Effector memory CD8-positive, alpha-beta T cell (primary cell): ENCODE data around the gene PROM2.

Source experiments
- ATAC-seq: fragments of 150-1000 bp; cut with Tn5 transposase; replicated peaks from 2 replicates; pipeline ENCODE4 v1.10.0; 2021; ENCODE audit warnings: mild to moderate bottlenecking, moderate library complexity
- DNase-seq, 3 experiments: peaks; one replicate each; pipeline ENCODE4 v3.0.0; 2021
- H3K27ac Mint-ChIP-seq, 2 donors: one replicate each; pipeline ENCODE4 v1.8.0; 2022; ENCODE audit warnings: mild to moderate bottlenecking in 2 of 2, mixed read lengths in 2 of 2, moderate library complexity in 2 of 2
- H3K27me3 Mint-ChIP-seq, 2 donors: one replicate each; pipeline ENCODE4 v1.8.0; 2022; ENCODE audit warnings: mixed read lengths in 2 of 2
- H3K36me3 Mint-ChIP-seq: one replicate; pipeline ENCODE4 v1.8.0; 2022; ENCODE audit warnings: mild to moderate bottlenecking, moderate library complexity, mixed read lengths; ENCODE audit not compliant: insufficient read depth
- H3K4me1 Mint-ChIP-seq, 2 donors: one replicate each; pipeline ENCODE4 v1.8.0; 2022; ENCODE audit warnings: low read depth in 2 of 2, mixed read lengths in 2 of 2
- H3K4me3 Mint-ChIP-seq, 2 donors: one replicate each; pipeline ENCODE4 v1.8.0; 2022; ENCODE audit warnings: mild to moderate bottlenecking in 2 of 2, mixed read lengths in 2 of 2, moderate library complexity in 2 of 2
- H3K9me3 Mint-ChIP-seq, 2 donors: one replicate each; pipeline ENCODE4 v1.8.0; 2022; ENCODE audit warnings: mixed read lengths in 2 of 2

Gene PROM2

GRCh38 chr2:95330794-95331338 is 56.6 kb downstream of the PROM2 start:
- Mint-ChIP-seq H3K27me3 (no peaks in the 10 kb centered on the region), H3K9me3 (no peaks in the 10 kb centered on the region), H3K4me1 (no peaks in the 10 kb centered on the region), H3K27ac (no peak overlapping the region), H3K36me3 (no peaks in the 10 kb centered on the region), H3K4me3 (no peak overlapping the region)
- DNase-seq = no peak
- no peak for ATAC-seq

- H3K36me3 Mint-ChIP-seq = no peaks in the 10 kb centered on the region
- H3K9me3 Mint-ChIP-seq = no peaks in the 10 kb centered on the region
- no peak overlapping the region for H3K27ac Mint-ChIP-seq
- H3K27me3 Mint-ChIP-seq = no peaks in the 10 kb centered on the region
- ATAC-seq (no peak), DNase-seq (no peak)
- H3K4me3 Mint-ChIP-seq = no peak overlapping the region
- H3K4me1 Mint-ChIP-seq = no peaks in the 10 kb centered on the region
Observed at GRCh38 chr2:95331606-95332005, 57.4 kb downstream of the PROM2 start.

DNA sequence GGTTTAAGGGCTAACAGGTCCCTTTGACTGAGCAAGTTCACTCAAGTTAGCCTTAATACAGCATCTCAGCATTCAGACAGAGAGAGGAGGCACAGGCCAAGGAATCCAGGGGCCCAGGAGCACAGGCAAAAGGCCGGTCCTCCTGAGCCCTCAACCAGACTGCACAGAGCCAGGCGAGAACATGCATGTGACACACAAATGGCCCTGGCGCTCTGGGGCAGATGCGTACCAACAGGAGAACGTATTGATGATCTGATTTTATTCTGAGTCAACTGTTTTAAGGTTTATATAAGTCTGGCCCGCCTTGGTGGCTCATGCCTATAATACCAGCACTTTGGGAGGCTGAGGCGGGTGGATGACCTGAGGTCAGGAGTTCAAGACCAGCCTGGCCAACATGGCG is 57.8 kb downstream of the PROM2 start:
- Mint-ChIP-seq H3K9me3 (no peaks in the 10 kb centered on the region), H3K4me1 (no peaks in the 10 kb centered on the region), H3K27me3 (no peaks in the 10 kb centered on the region), H3K27ac (no peak overlapping the region), H3K4me3 (no peak overlapping the region), H3K36me3 (no peaks in the 10 kb centered on the region)
- DNase-seq = no peak
- no peak for ATAC-seq

- Mint-ChIP-seq H3K36me3 (no peaks in the 10 kb centered on the region), H3K9me3 (no peaks in the 10 kb centered on the region), H3K27me3 (peaks cover 0 to 6% of the 10 kb centered on the region in 2 donors), H3K4me3 (no peak overlapping the region), H3K4me1 (no peaks in the 10 kb centered on the region), H3K27ac (no peak overlapping the region)
- DNase-seq (no peak), ATAC-seq (no peak)
Observed at GRCh38 chr2:95333056-95333455, 58.8 kb downstream of the PROM2 start.

DNA sequence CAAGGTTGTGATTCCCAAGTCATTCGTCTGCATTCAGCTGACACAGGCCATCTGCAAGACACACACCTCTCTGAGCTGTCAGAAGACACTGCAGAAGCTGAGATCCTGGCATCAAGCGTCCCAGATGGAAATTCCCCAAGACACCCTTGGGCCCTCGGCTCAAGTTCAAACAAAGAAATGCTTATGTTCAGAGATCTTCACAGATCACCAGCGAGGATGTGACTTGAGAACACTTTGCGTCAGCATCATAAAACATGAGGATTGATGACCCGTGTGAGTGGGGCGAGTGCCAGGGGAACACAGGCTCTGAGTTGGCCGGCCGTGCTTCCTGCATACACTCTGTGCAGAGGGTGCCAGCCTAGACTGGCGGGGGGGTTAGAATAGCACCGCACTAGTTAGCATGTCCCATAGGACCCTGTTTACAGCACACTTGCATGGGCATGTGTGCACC is 59.7 kb downstream of the PROM2 start:
- Mint-ChIP-seq H3K4me3 (no peak overlapping the region), H3K27ac (no peak overlapping the region)

GRCh38 chr2:95334916-95335641 is 60.8 kb downstream of the PROM2 start:
- Mint-ChIP-seq H3K4me3 (no peak overlapping the region), H3K36me3 (no peaks in the 10 kb centered on the region), H3K4me1 (no peaks in the 10 kb centered on the region), H3K9me3 (no peaks in the 10 kb centered on the region), H3K27ac (no peak overlapping the region), H3K27me3 (peaks cover 0 to 6% of the 10 kb centered on the region in 2 donors)
- no peak for ATAC-seq
- no peak for DNase-seq

More for the DNA sequence above, 59.7 kb downstream of the PROM2 start:
- ATAC-seq = no peak
- Mint-ChIP-seq H3K36me3 (no peaks in the 10 kb centered on the region), H3K27me3 (peaks cover 0 to 6% of the 10 kb centered on the region in 2 donors), H3K4me1 (no peaks in the 10 kb centered on the region), H3K9me3 (no peaks in the 10 kb centered on the region)
- DNase-seq = no peak

DNA sequence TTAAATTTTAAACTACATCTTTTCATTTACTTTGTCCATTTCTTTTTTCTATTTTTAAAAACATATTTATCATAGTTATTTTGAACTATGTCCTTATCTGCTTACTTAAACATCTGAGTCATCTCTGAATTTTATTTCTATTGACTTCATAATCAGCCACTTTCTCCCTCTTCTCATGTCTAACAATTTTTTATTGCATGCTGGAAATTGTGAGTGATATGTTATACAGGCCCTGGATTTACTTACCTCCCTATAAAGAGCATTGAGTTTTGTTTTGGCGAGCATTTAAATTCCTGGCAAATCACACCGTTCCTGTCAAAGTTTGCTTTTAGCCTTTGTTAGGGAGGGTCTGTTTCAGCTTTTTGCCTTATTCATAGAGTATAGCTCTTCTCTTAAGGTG is 62.2 kb downstream of the PROM2 start:
- DNase-seq (no peak), ATAC-seq (no peak)
- H3K4me1 Mint-ChIP-seq = no peaks in the 10 kb centered on the region
- peaks cover 5 to 9% of the 10 kb centered on the region in 2 donors for H3K27me3 Mint-ChIP-seq
- no peak overlapping the region for H3K4me3 Mint-ChIP-seq
- no peaks in the 10 kb centered on the region for H3K36me3 Mint-ChIP-seq
- H3K27ac Mint-ChIP-seq = no peak overlapping the region
- no peaks in the 10 kb centered on the region for H3K9me3 Mint-ChIP-seq

DNA sequence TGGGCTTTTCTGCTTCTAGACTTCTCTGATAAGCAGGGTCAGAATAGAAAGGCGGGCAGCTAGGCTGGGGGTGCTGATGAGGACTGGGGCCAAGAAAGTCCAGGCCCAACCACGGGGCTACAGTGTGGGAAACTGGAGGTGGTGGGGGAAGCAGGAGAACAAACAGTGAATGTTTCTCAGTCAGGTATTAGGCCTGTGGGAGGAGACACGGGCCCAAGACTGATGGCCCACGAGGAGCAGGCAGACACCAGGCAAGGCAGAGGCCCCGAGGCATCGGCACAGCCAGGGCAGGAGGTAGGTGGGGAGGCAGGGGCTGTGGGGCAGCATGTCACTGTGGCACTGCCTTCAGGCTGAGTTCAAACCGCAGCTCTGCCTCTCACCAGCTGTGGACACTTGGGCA is 63.6 kb downstream of the PROM2 start:
- no peak for ATAC-seq
- no peak for DNase-seq
- H3K9me3 Mint-ChIP-seq = no peaks in the 10 kb centered on the region
- no peaks in the 10 kb centered on the region for H3K4me1 Mint-ChIP-seq
- H3K4me3 Mint-ChIP-seq = no peak overlapping the region
- H3K27ac Mint-ChIP-seq = no peak overlapping the region
- H3K27me3 Mint-ChIP-seq = peaks cover 19 to 22% of the 10 kb centered on the region in 2 donors
- no peaks in the 10 kb centered on the region for H3K36me3 Mint-ChIP-seq
